Measurements from ENCODE around the gene ZDHHC1. TPM values are rescaled to one million over a fixed set of nuclear protein-coding genes. Genes with fewer than 3 reads are reported as not detected.

The ZDHHC1 gene
- total RNA-seq, 4 donors from 2014 or later: 7.1 to 36.3 (median 20.5) TPM

GRCh38 chr16:67426022-67426421 lies 9.7 kb upstream of the ZDHHC1 start:
- H3K9me3 ChIP-seq: no peaks in the 10 kb centered on the region
- intact Hi-C loops (cut with DNase I; ENCODE audit: low total_unique reads) (no loop called here), in situ Hi-C loops (cut with MboI; ENCODE audit: low pct_ligation_motif_present in 1 of 4, low pct_unique_long_range_greater_than_20kb in 1 of 4, low sequenced_read_pairs in 3 of 4) (no loop called here)
- no peaks in the 10 kb centered on the region for H3K27me3 ChIP-seq
- no peaks in the 10 kb centered on the region for H3K36me3 ChIP-seq
- H3K4me3 ChIP-seq: no peak overlapping the region
- TF ChIP-seq POLR2A (IDR thresholded peaks at IDR 0.05) (no peak), POLR2AphosphoS5 (IDR thresholded peaks at IDR 0.05) (no peak), CTCF (IDR thresholded peaks at IDR 0.05) (no peak), EP300 (IDR thresholded peaks at IDR 0.05; ENCODE audit: low read depth) (no peak)
- no peak overlapping the region for H3K27ac ChIP-seq
- DNase-seq: no peak
- WGBS, 2 donors (ENCODE audit: low coverage in 1 of 2): 79 to 90% methylated on average over 2 to 7 of the region's 7 CpGs
- H3K4me1 ChIP-seq: peaks cover 8 to 25% (median 21%) of the 10 kb centered on the region in 4 donors

- in situ Hi-C loops (cut with MboI; ENCODE audit: low pct_ligation_motif_present in 1 of 4, low pct_unique_long_range_greater_than_20kb in 1 of 4, low sequenced_read_pairs in 3 of 4) (no loop called here), intact Hi-C loops (cut with DNase I; ENCODE audit: low total_unique reads) (no loop called here)
- H3K4me1 ChIP-seq: peaks cover 8 to 22% (median 20%) of the 10 kb centered on the region in 4 donors
- no peak for DNase-seq
- TF ChIP-seq POLR2A (IDR thresholded peaks at IDR 0.05): no peak
- no peak for TF ChIP-seq POLR2AphosphoS5 (IDR thresholded peaks at IDR 0.05)
- TF ChIP-seq CTCF (IDR thresholded peaks at IDR 0.05): no peak
- no peak for TF ChIP-seq EP300 (IDR thresholded peaks at IDR 0.05; ENCODE audit: low read depth)
- 65% methylated on average over 4 of the region's 4 CpGs; no CpG with 5 or more reads in 1 of the 2 donors for WGBS, 2 donors (ENCODE audit: low coverage in 1 of 2)
- no peaks in the 10 kb centered on the region for H3K27me3 ChIP-seq
- H3K36me3 ChIP-seq: no peaks in the 10 kb centered on the region
- no peak overlapping the region for H3K4me3 ChIP-seq
- no peak overlapping the region for H3K27ac ChIP-seq
- no peaks in the 10 kb centered on the region for H3K9me3 ChIP-seq
These were observed 9.3 kb upstream of the ZDHHC1 start for GRCh38 chr16:67425580-67425979.

GRCh38 chr16:67425061-67425460 lies 8.8 kb upstream of the ZDHHC1 start:
- Histone ChIP-seq H3K4me1 (peaks cover 8 to 17% (median 15%) of the 10 kb centered on the region in 4 donors), H3K4me3 (no peak overlapping the region), H3K36me3 (no peaks in the 10 kb centered on the region), H3K27me3 (no peaks in the 10 kb centered on the region), H3K27ac (no peak overlapping the region), H3K9me3 (no peaks in the 10 kb centered on the region)
- intact Hi-C loops (cut with DNase I; ENCODE audit: low total_unique reads): no loop called here
- TF ChIP-seq POLR2AphosphoS5 (IDR thresholded peaks at IDR 0.05) (no peak), POLR2A (IDR thresholded peaks at IDR 0.05) (no peak), EP300 (IDR thresholded peaks at IDR 0.05; ENCODE audit: low read depth) (no peak), CTCF (IDR thresholded peaks at IDR 0.05) (no peak)
- in situ Hi-C loops (cut with MboI; ENCODE audit: low pct_ligation_motif_present in 1 of 4, low pct_unique_long_range_greater_than_20kb in 1 of 4, low sequenced_read_pairs in 3 of 4): no loop called here
- DNase-seq: no peak
- WGBS, 2 donors (ENCODE audit: low coverage in 1 of 2): 41% methylated on average over 6 of the region's 6 CpGs; no CpG with 5 or more reads in 1 of the 2 donors

- Histone ChIP-seq H3K4me3 (no peak overlapping the region), H3K4me1 (peaks cover 8 to 16% (median 14%) of the 10 kb centered on the region in 4 donors), H3K27ac (no peak overlapping the region), H3K9me3 (no peaks in the 10 kb centered on the region), H3K36me3 (no peaks in the 10 kb centered on the region), H3K27me3 (no peaks in the 10 kb centered on the region)
- 54 to 62% methylated on average over 2 to 5 of the region's 5 CpGs for WGBS, 2 donors (ENCODE audit: low coverage in 1 of 2)
- TF ChIP-seq POLR2A (IDR thresholded peaks at IDR 0.05): no peak
- TF ChIP-seq POLR2AphosphoS5 (IDR thresholded peaks at IDR 0.05): no peak
- TF ChIP-seq EP300 (IDR thresholded peaks at IDR 0.05; ENCODE audit: low read depth): no peak
- TF ChIP-seq CTCF (IDR thresholded peaks at IDR 0.05): no peak
- intact Hi-C loops (cut with DNase I; ENCODE audit: low total_unique reads) (no loop called here), in situ Hi-C loops (cut with MboI; ENCODE audit: low pct_ligation_motif_present in 1 of 4, low pct_unique_long_range_greater_than_20kb in 1 of 4, low sequenced_read_pairs in 3 of 4) (no loop called here)
- no peak for DNase-seq
These were observed 8.0 kb upstream of the ZDHHC1 start for GRCh38 chr16:67424261-67424615.
